ENCODE data around the gene FXN.
"Not testable (repeated sequence)": the region's sequence is repeated elsewhere in the genome, so short reads cannot be mapped to it uniquely, and the experiment has no call there.

Gene FXN

GRCh38 chr9:69071059-69071458 lies 35.5 kb downstream of the FXN start:
- DNase-seq = no peak

GRCh38 chr9:69073103-69073502 lies 37.6 kb downstream of the FXN start:
- DNase-seq = no peak

DNA sequence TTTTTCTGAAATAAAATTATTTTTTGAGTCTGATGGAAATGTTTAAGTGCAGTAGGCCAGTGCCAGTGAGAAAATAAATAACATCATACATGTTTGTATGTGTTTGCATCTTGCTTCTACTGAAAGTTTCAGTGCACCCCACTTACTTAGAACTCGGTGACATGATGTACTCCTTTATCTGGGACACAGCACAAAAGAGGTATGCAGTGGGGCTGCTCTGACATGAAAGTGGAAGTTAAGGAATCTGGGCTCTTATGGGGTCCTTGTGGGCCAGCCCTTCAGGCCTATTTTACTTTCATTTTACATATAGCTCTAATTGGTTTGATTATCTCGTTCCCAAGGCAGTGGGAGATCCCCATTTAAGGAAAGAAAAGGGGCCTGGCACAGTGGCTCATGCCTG lies 39.2 kb downstream of the FXN start:
- DNase-seq = no peak

- DNase-seq = no peak
Observed at GRCh38 chr9:69076550-69076949, 41.0 kb downstream of the FXN start.

DNA sequence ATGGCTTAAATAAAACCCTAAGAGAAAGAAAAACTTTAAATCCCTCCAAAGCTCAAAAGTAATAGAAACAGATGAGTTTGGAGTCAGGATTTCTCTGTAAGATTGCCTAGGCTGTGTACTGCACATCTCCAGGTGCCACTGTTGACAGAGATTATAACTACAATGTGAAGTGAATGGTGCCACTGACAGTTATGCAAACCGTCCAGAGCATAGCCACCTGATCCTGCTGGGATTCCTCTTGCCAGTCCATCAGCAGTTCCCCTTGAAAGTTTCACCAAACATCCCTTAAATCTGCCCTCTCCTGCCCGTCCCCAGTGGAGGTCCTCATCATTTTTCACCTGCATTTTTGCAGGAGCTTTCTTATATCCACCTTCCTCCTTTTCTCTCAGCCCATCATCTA lies 42.5 kb downstream of the FXN start:
- DNase-seq = no peak

- DNase-seq = no peak
Observed at GRCh38 chr9:69078581-69078980, 43.0 kb downstream of the FXN start.

- no peak for DNase-seq
Observed at GRCh38 chr9:69079186-69079585, 43.6 kb downstream of the FXN start.

- no peak for DNase-seq
Observed at GRCh38 chr9:69081261-69081660, 45.7 kb downstream of the FXN start.

- no peak for DNase-seq
Observed at GRCh38 chr9:69083321-69083720, 47.8 kb downstream of the FXN start.

DNA sequence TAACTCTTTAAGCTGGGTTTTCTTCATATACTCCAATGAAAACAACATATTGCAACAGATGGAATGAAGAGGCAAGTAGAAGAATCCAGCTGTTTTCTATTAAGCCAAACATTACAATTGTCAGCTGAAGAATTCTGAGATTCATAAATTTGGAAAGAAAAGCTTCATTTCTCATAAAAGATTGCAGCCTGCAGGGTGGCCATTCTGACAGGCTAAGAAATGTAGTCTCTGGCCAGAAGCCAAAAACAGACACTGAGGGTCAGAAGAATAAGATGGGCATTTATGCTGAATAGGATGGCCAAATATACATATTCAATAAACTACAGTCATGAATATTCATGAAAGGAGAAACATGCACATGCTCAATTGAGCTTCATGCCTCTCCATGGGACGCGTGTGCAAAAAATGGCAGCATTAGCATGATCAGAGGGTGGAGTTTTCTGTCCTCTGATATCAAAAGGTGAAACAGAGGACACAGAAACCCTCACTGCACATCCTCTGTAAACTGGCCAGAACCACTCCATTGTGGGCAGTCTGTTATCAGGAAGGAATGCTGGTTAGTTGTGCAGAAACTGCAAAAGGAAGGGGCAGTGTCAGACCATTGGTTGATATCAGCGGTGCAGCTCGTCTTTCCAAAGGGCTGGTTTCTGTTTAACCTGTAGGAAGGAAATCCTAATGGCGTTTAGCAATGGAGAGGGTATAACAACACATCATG lies 50.2 kb downstream of the FXN start:
- DNase-seq = no peak

- DNase-seq = no peak
Observed at GRCh38 chr9:69086312-69086711, 50.8 kb downstream of the FXN start.

DNA sequence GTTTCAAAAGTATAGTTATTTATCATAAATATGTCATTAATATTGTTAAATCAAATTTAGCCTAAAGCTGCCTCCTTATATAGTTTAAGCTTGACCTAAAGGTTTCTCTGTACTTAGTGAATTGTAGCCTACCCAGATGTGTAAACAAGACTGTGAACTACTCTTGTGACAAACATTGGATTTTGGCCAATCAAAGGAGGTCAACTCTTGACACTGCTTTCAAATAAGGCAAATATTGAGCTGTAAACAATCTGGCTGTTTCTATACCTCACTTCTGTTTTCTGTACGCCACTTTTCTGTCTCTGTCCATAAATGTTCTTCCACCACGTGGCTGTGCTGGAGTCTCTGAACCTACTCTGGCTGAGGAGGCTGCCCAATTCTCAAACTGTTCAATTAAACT lies 51.2 kb downstream of the FXN start:
- DNase-seq = no peak

DNA sequence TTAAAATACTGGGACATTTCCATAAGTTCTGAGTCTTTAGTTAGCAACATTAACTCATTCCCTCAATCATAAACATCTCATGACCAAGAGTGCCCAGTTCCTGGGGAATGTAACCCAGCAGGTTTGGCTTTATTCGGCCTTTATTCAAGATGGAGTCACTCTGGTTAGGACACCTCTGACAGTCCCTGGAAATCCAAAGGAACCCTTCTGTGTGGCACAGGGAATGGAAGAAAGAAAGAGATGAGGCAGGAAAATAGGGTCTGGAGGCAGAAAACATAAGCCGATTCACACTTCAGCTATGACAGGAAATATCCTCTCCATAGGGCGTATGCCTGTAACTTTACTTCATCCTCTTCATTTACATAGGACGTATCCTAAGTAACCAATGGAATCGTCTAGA lies 53.5 kb downstream of the FXN start:
- DNase-seq = no peak

GRCh38 chr9:69089491-69089890 lies 53.9 kb downstream of the FXN start:
- no peak for DNase-seq

GRCh38 chr9:69090140-69090750 lies 54.7 kb downstream of the FXN start:
- DNase-seq = no peak

GRCh38 chr9:69090946-69091345 lies 55.4 kb downstream of the FXN start:
- DNase-seq = no peak

GRCh38 chr9:69093471-69094103 lies 58.0 kb downstream of the FXN start:
- no peak for DNase-seq

DNA sequence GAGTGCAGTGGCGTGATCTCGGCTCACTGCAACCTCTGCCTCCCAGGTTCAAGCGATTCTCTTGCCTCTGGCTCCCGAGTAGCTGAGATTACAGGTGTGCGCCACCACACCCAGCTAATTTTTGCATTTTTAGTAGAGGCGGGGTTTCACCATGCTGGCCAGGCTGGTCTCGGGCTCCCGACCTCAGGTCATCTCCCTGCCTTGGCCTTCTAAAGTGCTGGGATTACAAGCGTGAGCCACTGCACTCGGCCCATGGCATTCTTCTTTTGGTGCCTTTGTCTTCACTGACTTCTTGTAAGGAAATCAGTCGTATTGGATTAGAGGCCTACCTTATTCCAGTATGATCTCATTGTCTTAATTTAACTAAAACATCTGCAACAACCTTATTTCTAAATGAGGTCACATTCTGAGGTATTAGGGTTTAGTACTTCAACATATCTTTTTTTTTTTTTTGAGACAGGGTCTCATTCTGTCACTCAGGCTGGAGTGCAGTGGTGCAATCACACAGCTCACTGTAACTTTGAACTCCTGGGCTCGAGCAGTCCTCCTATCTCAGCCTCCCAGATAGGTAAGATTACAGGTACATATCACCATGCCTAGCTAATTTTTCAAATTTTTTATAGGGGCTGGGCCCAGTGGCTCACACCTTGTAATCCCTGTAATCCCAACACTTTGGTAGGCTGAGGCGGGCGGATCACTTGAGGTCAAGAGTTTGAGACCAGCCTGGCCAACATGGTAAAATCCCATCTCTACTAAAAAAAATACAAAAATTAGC lies 59.0 kb downstream of the FXN start:
- not testable (repeated sequence) for DNase-seq

DNA sequence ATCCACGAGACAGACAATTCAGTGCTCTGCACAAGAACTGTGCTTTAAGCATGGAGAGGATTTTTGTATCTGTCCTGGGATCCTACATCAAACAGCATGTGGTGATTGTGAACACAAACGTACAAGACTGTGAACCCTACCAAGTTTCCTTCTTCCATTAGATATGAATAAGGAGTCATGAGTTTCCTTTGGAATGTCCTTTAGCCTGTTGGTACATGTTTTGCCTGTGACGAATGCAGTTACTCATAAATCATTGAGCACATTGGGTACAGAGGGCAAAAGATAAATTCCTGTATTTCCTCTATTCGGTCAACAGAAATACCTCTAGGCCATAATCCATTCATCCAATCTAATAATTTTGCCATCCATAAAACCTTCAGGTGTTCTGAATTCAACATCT lies 61.5 kb downstream of the FXN start:
- DNase-seq = no peak

DNA sequence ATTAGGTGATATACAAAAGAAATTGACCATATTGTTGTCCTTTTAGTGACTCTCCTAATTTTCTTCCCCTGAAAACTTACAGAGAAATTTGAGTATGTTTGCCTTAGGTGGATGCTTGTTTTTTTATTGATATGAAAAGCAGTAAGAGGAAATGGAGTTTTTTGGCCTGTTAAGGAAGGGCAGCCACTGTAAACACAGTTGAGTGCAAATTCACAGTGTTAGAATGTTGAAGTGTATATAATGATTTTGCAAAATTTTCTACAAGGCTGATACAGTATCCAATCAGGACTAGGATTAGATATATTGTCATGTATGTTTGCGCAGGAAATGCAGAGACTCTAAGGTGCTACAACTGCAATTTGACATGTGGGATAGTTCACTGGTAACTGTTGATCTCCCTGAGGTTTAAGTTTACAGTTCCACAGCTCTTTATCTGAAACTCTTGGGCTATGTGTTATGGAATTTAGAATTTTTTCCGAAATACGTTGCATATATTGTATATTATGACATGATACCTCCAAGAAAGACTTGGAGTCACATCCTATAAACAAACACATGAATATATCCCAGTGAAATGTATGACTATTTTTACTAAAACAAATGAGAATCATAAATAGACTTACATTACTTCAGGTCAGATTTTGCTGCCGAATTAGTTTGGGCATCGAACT lies 62.5 kb downstream of the FXN start:
- DNase-seq = no peak

GRCh38 chr9:69103348-69103996 lies 67.9 kb downstream of the FXN start:
- not testable (repeated sequence) for DNase-seq

- DNase-seq = no peak
Observed at GRCh38 chr9:69104830-69105527, 69.4 kb downstream of the FXN start.
